Liver (tissue), 9 donors: Measurements from ENCODE around the gene ATP6V0D1. TPM values are rescaled to one million over a fixed set of nuclear protein-coding genes. Genes with fewer than 3 reads are reported as not detected.

Experiments
- DNase-seq: peaks from one replicate; pipeline ENCODE4 v3.0.0-alpha.2; 2017; ENCODE audit warnings: low spot score
- H3K27ac ChIP-seq, 2 donors: one replicate each; pipeline ENCODE4 v1.7.0; 2013; ENCODE audit warnings: inconsistent platforms in 2 of 2, low read length in 2 of 2, control low read depth in 1 of 2, low read depth in 1 of 2, mild to moderate bottlenecking in 1 of 2
- H3K27me3 ChIP-seq, 4 donors: one replicate each; pipeline versions ENCODE4 v1.6.1 to v1.7.0; 2013; ENCODE audit warnings: low read length in 3 of 4, inconsistent platforms in 1 of 4, mild to moderate bottlenecking in 1 of 4, moderate library complexity in 1 of 4; ENCODE audit not compliant: control insufficient read depth in 4 of 4, insufficient read depth in 4 of 4
- H3K36me3 ChIP-seq, 4 donors: one replicate each; pipeline versions ENCODE4 v1.6.1 to v1.7.0; 2013; ENCODE audit warnings: low read length in 3 of 4, mild to moderate bottlenecking in 3 of 4, low read depth in 1 of 4, moderate library complexity in 1 of 4; ENCODE audit not compliant: control insufficient read depth in 4 of 4, insufficient read depth in 3 of 4
- H3K4me1 ChIP-seq, 4 donors: one replicate each; pipeline versions ENCODE4 v1.6.1 to v1.7.0; 2013; ENCODE audit warnings: low read length in 3 of 4, mild to moderate bottlenecking in 3 of 4, moderate library complexity in 1 of 4; ENCODE audit not compliant: control insufficient read depth in 4 of 4, insufficient read depth in 4 of 4
- H3K4me3 ChIP-seq, 3 donors: one replicate each; pipeline versions ENCODE4 v1.6.1 to v1.7.0; 2013; ENCODE audit warnings: low read length in 3 of 3, control low read depth in 1 of 3, low read depth in 1 of 3, mild to moderate bottlenecking in 1 of 3
- H3K9ac ChIP-seq, 2 donors: one replicate each; pipeline ENCODE4 v1.7.0; 2013; ENCODE audit warnings: low read length in 2 of 2, mild to moderate bottlenecking in 2 of 2, moderate library complexity in 2 of 2, control low read depth in 1 of 2, low read depth in 1 of 2
- H3K9me3 ChIP-seq, 4 donors: one replicate each; pipeline versions ENCODE4 v1.6.1 to v1.7.0; 2013; ENCODE audit warnings: low read length in 3 of 4; ENCODE audit not compliant: control insufficient read depth in 4 of 4
- ATF3 ChIP-seq: IDR thresholded peaks from 2 replicates; pipeline ENCODE4 v1.6.1; 2016; ENCODE audit warnings: antibody characterized with exemption
- CTCF ChIP-seq: fragments of 150-350 bp; IDR thresholded peaks from 2 replicates; pipeline ENCODE4 v1.5.1; 2017; ENCODE audit warnings: improper control_type of control experiment, low read depth, low read length; ENCODE audit not compliant: missing input control
- EGR1 ChIP-seq, 2 donors: IDR thresholded peaks; 2 replicates each; pipeline ENCODE4 v1.6.1; 2016 to 2018; ENCODE audit warnings: antibody characterized with exemption in 2 of 2, low read depth in 2 of 2
- FOXA2 ChIP-seq: IDR thresholded peaks from 2 replicates; pipeline ENCODE4 v1.6.1; 2016; ENCODE audit warnings: antibody characterized with exemption
- HNF4A ChIP-seq, 2 donors: conservative IDR thresholded peaks; 2 replicates each; pipeline ENCODE4 v1.6.1; 2016; ENCODE audit warnings: antibody characterized with exemption in 2 of 2, mild to moderate bottlenecking in 2 of 2
- JUND ChIP-seq, 2 donors: IDR thresholded peaks; 2 replicates each; pipeline ENCODE4 v1.6.1; 2016; ENCODE audit warnings: antibody characterized with exemption in 2 of 2
- MAX ChIP-seq: IDR thresholded peaks from 2 replicates; pipeline ENCODE4 v1.6.1; 2016; ENCODE audit warnings: antibody characterized with exemption
- RAD21 ChIP-seq, 2 donors: IDR thresholded peaks; 2 replicates each; pipeline ENCODE4 v1.6.1; 2016; ENCODE audit warnings: antibody characterized with exemption in 2 of 2, mild to moderate bottlenecking in 2 of 2
- REST ChIP-seq: IDR thresholded peaks from 2 replicates; pipeline ENCODE4 v1.6.1; 2016; ENCODE audit warnings: antibody characterized with exemption, mild to moderate bottlenecking
- RXRA ChIP-seq, 2 donors: IDR thresholded peaks; 2 replicates each; pipeline ENCODE4 v1.6.1; 2017 to 2018; ENCODE audit warnings: antibody characterized with exemption in 2 of 2, mild to moderate bottlenecking in 1 of 2
- SP1 ChIP-seq: IDR thresholded peaks from 2 replicates; pipeline ENCODE4 v1.6.1; 2018; ENCODE audit warnings: antibody characterized with exemption, mild to moderate bottlenecking
- TAF1 ChIP-seq: conservative IDR thresholded peaks from 2 replicates; pipeline ENCODE4 v1.6.1; 2016; ENCODE audit warnings: antibody characterized with exemption, mild to moderate bottlenecking
- YY1 ChIP-seq: IDR thresholded peaks from 2 replicates; pipeline ENCODE4 v1.6.1; 2016; ENCODE audit warnings: antibody characterized with exemption, mild to moderate bottlenecking
- ZBTB33 ChIP-seq: IDR thresholded peaks from 2 replicates; pipeline ENCODE4 v1.6.1; 2016; ENCODE audit warnings: antibody characterized with exemption
- WGBS: extraction: QIAGEN DNeasy Blood & Tissue Kit; methylation state at CpG from one replicate; pipeline ENCODE4 v1.1.7; 2013; 5-methylcytosine and 5-hydroxymethylcytosine counted together
- polyA plus RNA-seq, 2 donors: library from polyadenylated mRNA; stranded (reverse) in 1 of 2; unstranded in 1 of 2; fragments of 200-250 nt in 1 of 2; fragments of >200 nt in 1 of 2; fragmentation: Nextera tagmentation in 1 of 2; extraction: Ambion mirVana in 1 of 2; gene quantifications; one replicate each; pipeline versions ENCODE4 v1.2.1 to v1.2.3, GENCODE V29; 2013 to 2015
- total RNA-seq, 2 donors: library from RNA; depleted of rRNA; stranded (reverse); fragments of >200 nt; gene quantifications; one replicate each; pipeline ENCODE4 v1.2.3, GENCODE V29; 2014
- donor health status: healthy.
- donor health status: healthy.
- donor health status: healthy.
- donor health status: healthy.
- donor health status: healthy.

The ATP6V0D1 gene
- total and polyA plus RNA-seq, 4 donors, result 47.6 to 80.2 (median 66.6) TPM

GRCh38 chr16:67509016-67509415 is 28.1 kb upstream of the ATP6V0D1 start:
- H3K9ac ChIP-seq, result no peak overlapping the region
- TF ChIP-seq RXRA (IDR thresholded peaks at IDR 0.05) (no peak), SP1 (no peak), RAD21 (IDR thresholded peaks at IDR 0.05) (no peak), ATF3 (no peak), ZBTB33 (no peak), CTCF (no peak), HNF4A (conservative IDR thresholded peaks at IDR 0.05) (no peak)
- H3K27me3 ChIP-seq, result no peaks in the 10 kb centered on the region
- DNase-seq, result no peak
- no peak overlapping the region for H3K4me3 ChIP-seq
- no peaks in the 10 kb centered on the region for H3K9me3 ChIP-seq
- H3K36me3 ChIP-seq, result no peaks in the 10 kb centered on the region
- no peak overlapping the region for H3K27ac ChIP-seq
- H3K4me1 ChIP-seq, result no peaks in the 10 kb centered on the region
- WGBS, result 90% methylated on average over 4 of the region's 4 CpGs

- peaks cover 0 to 2% (median 0%) of the 10 kb centered on the region in 4 donors for H3K4me1 ChIP-seq
- no peaks in the 10 kb centered on the region for H3K36me3 ChIP-seq
- no peak overlapping the region for H3K4me3 ChIP-seq
- no peak overlapping the region for H3K27ac ChIP-seq
- H3K27me3 ChIP-seq, result no peaks in the 10 kb centered on the region
- no peak for DNase-seq
- WGBS, result 76% methylated on average over 8 of the region's 8 CpGs
- no peaks in the 10 kb centered on the region for H3K9me3 ChIP-seq
- TF ChIP-seq EGR1 (IDR thresholded peaks at IDR 0.05; ENCODE audit: low read depth in 2 of 2) (no peak), FOXA2 (no peak), JUND (IDR thresholded peaks at IDR 0.05) (no peak), SP1 (no peak), ATF3 (no peak)
- no peak overlapping the region for H3K9ac ChIP-seq
Measured at GRCh38 chr16:67506468-67506867, 25.5 kb upstream of the ATP6V0D1 start.

GRCh38 chr16:67504031-67505021 is 23.4 kb upstream of the ATP6V0D1 start:
- no peaks in the 10 kb centered on the region for H3K27me3 ChIP-seq
- H3K9me3 ChIP-seq, result no peaks in the 10 kb centered on the region
- H3K4me1 ChIP-seq, result peaks cover 0 to 2% (median 0%) of the 10 kb centered on the region in 4 donors
- no peak for DNase-seq
- H3K9ac ChIP-seq, result no peak overlapping the region
- H3K27ac ChIP-seq, result peak overlapping the region in 1 of 2 donors; percentile 12
- WGBS, result 74% methylated on average over 9 of the region's 9 CpGs
- no peak overlapping the region for H3K4me3 ChIP-seq
- no peaks in the 10 kb centered on the region for H3K36me3 ChIP-seq
- TF ChIP-seq ATF3 (no peak), MAX (no peak), RXRA (IDR thresholded peaks at IDR 0.05) (no peak), TAF1 (no peak), SP1 (no peak), HNF4A (conservative IDR thresholded peaks at IDR 0.05) (no peak), REST (no peak), RAD21 (IDR thresholded peaks at IDR 0.05) (no peak), YY1 (no peak)
